ENCODE measurements around the gene TMEM163. TPM values are rescaled to one million over a fixed set of nuclear protein-coding genes. Genes with fewer than 3 reads are reported as not detected.
"Not testable (repeated sequence)": the region's sequence is repeated elsewhere in the genome, so short reads cannot be mapped to it uniquely, and the experiment has no call there.

TMEM163 gene
- total RNA-seq, 1 donor from 2014 or later = not detected

DNA sequence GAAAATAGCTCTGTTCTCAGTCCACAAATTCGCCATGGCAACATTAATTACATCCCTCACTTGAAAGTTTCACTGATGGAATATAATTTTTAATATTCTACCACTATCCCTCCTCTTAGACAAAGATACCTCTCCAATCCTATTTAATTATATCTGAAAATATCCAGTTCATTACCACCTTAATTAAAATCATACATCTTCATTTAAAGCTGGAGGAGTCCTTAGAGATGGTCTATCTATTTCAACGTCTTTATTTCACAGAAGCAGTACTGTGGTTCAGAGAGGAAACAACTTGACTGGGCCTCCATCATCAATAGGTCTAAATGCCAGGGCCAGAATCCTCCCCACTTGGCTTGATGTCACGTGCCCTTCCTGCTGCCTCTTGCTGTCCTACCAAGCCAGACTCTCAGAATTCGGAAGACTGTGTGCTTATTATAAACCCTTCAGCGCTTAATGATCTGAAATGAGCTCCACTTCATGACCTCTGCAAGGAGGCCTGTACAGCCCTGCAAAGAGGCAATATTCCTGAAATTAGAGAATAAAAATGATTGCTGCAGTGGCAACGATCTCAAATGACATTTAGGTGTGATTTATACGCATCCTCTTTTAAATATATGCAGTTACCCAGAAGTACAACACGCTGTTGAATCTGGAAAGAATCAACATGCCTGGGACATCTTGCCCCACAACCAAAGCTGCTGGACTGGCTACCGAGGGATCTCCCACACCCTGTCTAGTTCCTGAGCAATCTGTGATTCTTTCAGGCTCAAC lies 146.3 kb downstream of the TMEM163 start:
- Mint-ChIP-seq H3K36me3 (ENCODE audit: unreplicated experiment) (no peaks in the 10 kb centered on the region), H3K4me3 (ENCODE audit: unreplicated experiment) (no peak overlapping the region), H3K27me3 (ENCODE audit: unreplicated experiment) (peaks cover 9% of the 10 kb centered on the region), H3K9me3 (ENCODE audit: unreplicated experiment) (no peaks in the 10 kb centered on the region), H3K4me1 (ENCODE audit: unreplicated experiment) (no peaks in the 10 kb centered on the region), H3K27ac (ENCODE audit: unreplicated experiment) (no peak overlapping the region)
- TF ChIP-seq, protein P1, sequence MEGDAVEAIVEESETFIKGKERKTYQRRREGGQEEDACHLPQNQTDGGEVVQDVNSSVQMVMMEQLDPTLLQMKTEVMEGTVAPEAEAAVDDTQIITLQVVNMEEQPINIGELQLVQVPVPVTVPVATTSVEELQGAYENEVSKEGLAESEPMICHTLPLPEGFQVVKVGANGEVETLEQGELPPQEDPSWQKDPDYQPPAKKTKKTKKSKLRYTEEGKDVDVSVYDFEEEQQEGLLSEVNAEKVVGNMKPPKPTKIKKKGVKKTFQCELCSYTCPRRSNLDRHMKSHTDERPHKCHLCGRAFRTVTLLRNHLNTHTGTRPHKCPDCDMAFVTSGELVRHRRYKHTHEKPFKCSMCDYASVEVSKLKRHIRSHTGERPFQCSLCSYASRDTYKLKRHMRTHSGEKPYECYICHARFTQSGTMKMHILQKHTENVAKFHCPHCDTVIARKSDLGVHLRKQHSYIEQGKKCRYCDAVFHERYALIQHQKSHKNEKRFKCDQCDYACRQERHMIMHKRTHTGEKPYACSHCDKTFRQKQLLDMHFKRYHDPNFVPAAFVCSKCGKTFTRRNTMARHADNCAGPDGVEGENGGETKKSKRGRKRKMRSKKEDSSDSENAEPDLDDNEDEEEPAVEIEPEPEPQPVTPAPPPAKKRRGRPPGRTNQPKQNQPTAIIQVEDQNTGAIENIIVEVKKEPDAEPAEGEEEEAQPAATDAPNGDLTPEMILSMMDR (IDR thresholded peaks at IDR 0.05) = no peak
- DNase-seq (ENCODE audit: extremely low spot score, unreplicated experiment) = no peak

DNA sequence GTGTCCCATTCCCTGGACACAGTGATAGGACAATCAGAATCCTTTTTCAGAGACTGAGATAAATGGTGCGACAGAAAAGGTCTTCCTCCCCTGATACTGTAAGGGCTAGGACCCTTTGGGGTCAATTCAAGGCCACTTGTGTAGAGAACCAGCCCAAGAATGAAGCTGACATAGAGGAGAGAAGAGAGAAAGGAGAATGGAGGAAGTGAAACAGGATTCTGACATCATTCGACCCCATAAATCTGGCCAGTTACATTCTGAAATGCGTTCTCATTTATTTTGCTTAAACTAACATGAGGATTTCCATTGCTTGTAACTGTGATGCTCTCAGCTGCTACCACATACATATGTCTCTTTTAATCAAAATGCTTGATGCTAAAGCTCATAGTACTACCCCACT lies 148.1 kb downstream of the TMEM163 start:
- Mint-ChIP-seq H3K4me3 (ENCODE audit: unreplicated experiment) (no peak overlapping the region), H3K4me1 (ENCODE audit: unreplicated experiment) (no peaks in the 10 kb centered on the region), H3K27ac (ENCODE audit: unreplicated experiment) (no peak overlapping the region), H3K36me3 (ENCODE audit: unreplicated experiment) (no peaks in the 10 kb centered on the region), H3K27me3 (ENCODE audit: unreplicated experiment) (peaks cover 6% of the 10 kb centered on the region), H3K9me3 (ENCODE audit: unreplicated experiment) (no peaks in the 10 kb centered on the region)
- TF ChIP-seq, protein P1 (IDR thresholded peaks at IDR 0.05) = no peak
- no peak for DNase-seq (ENCODE audit: extremely low spot score, unreplicated experiment)

DNA sequence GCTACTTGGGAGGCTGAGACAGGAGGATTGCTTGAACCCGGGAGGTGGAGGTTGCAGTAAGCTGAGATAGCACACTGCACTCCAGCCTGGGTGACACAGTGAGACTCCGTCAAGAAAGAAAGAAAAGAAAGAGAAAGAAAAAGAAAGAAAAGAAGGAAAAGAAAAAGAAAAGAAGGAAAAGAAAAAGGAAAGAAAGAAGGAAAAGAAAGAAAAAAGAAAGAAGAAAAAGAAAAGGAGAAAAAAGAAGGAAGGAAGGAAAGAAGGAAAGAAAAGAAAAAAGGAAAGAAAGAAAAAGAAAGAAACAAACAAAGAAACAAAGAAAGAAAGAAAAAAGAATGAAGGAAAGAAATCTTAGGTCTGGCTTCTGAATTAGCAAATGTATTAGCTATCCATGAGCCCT lies 150.4 kb downstream of the TMEM163 start:
- Mint-ChIP-seq H3K27ac (ENCODE audit: unreplicated experiment) (no peak overlapping the region), H3K4me3 (ENCODE audit: unreplicated experiment) (no peak overlapping the region), H3K27me3 (ENCODE audit: unreplicated experiment) (peaks cover 6% of the 10 kb centered on the region), H3K36me3 (ENCODE audit: unreplicated experiment) (no peaks in the 10 kb centered on the region), H3K9me3 (ENCODE audit: unreplicated experiment) (no peaks in the 10 kb centered on the region), H3K4me1 (ENCODE audit: unreplicated experiment) (no peaks in the 10 kb centered on the region)
- DNase-seq (ENCODE audit: extremely low spot score, unreplicated experiment) = no peak
- TF ChIP-seq, protein P1 (IDR thresholded peaks at IDR 0.05) = no peak

DNA sequence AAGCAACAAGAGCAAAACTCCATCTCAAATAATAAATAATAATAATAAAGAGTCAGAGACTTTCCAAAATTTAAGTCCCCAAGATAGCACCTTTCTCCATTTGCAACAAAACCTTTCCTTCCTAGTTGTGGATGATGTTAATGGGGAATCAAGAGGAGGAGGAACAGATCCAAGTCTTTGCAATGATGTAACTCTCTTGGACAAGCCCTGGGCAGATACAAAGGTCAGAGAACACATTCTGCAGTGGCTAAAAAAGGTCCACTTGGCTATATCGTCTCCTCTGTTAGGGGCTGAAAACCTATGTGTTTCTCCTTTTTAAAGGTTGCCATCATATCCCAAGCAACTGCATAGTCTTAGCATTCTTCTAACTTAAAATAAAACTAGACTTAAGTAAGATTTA lies 151.1 kb downstream of the TMEM163 start:
- H3K27me3 Mint-ChIP-seq (ENCODE audit: unreplicated experiment) = peaks cover 6% of the 10 kb centered on the region
- H3K36me3 Mint-ChIP-seq (ENCODE audit: unreplicated experiment) = no peaks in the 10 kb centered on the region
- H3K9me3 Mint-ChIP-seq (ENCODE audit: unreplicated experiment) = no peaks in the 10 kb centered on the region
- H3K4me3 Mint-ChIP-seq (ENCODE audit: unreplicated experiment) = no peak overlapping the region
- TF ChIP-seq, protein P1 (IDR thresholded peaks at IDR 0.05) = no peak
- no peak overlapping the region for H3K27ac Mint-ChIP-seq (ENCODE audit: unreplicated experiment)
- no peaks in the 10 kb centered on the region for H3K4me1 Mint-ChIP-seq (ENCODE audit: unreplicated experiment)
- DNase-seq (ENCODE audit: extremely low spot score, unreplicated experiment) = no peak

DNA sequence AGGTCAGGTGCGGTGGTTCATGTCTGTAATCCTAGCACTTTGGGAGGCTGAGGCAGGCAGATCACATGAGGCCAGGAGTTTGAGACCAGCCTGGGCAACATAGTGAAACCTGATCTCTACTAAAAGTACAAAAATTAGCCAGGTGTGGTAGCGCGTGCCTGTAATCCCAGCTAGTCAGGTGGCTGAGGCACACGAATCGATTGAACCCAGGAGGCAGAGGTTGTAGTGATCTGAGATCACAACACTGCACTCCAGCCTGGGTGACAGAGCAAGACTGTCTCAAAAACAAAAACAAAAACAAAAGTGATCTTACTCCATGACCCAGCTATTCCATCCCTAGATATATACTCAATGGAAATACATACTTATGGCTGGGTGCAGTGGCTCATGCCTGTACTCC lies 153.8 kb downstream of the TMEM163 start:
- not testable (repeated sequence) for H3K4me1 Mint-ChIP-seq (ENCODE audit: unreplicated experiment); H3K9me3 Mint-ChIP-seq (ENCODE audit: unreplicated experiment); H3K36me3 Mint-ChIP-seq (ENCODE audit: unreplicated experiment); H3K4me3 Mint-ChIP-seq (ENCODE audit: unreplicated experiment); H3K27ac Mint-ChIP-seq (ENCODE audit: unreplicated experiment); H3K27me3 Mint-ChIP-seq (ENCODE audit: unreplicated experiment); DNase-seq (ENCODE audit: extremely low spot score, unreplicated experiment)
